Psoas muscle (tissue), 8 donors: ENCODE results near the gene MRPL40. TPM values are rescaled to one million over a fixed set of nuclear protein-coding genes. Genes with fewer than 3 reads are reported as not detected.

ENCODE experiments used
- ATAC-seq, 4 donors: fragments of 200-7000 bp; cut with Tn5 transposase; one replicate each; pipeline ENCODE4 v1.9.1; 2020; ENCODE audit warnings: moderate library complexity in 3 of 4, mild to moderate bottlenecking in 2 of 4
- DNase-seq, 2 donors: peaks; one replicate each; pipeline ENCODE4 v3.0.0-alpha.2; 2020
- H3K27ac ChIP-seq: fragments of 200-600 bp; one replicate; pipeline ENCODE4 v1.8.0; 2022
- H3K27me3 ChIP-seq, 3 donors: fragments of 200-600 bp in 1 of 3; one replicate each; pipeline versions ENCODE4 v1.6.1 to v1.8.0; 2013 to 2022; ENCODE audit warnings: low read length in 2 of 3, mild to moderate bottlenecking in 2 of 3, moderate library complexity in 1 of 3; ENCODE audit not compliant: insufficient read depth in 3 of 3
- H3K36me3 ChIP-seq, 2 donors: fragments of 200-600 bp in 1 of 2; one replicate each; pipeline versions ENCODE4 v1.6.1 to v1.8.0; 2013 to 2022; ENCODE audit warnings: low read depth in 1 of 2, mild to moderate bottlenecking in 1 of 2, moderate library complexity in 1 of 2; ENCODE audit not compliant: insufficient read depth in 1 of 2
- H3K4me1 ChIP-seq: fragments of 200-600 bp; one replicate; pipeline ENCODE4 v1.8.0; 2022
- H3K4me3 ChIP-seq: fragments of 200-600 bp; one replicate; pipeline ENCODE4 v1.8.0; 2022; ENCODE audit warnings: mild to moderate bottlenecking
- H3K9me3 ChIP-seq: fragments of 200-600 bp; one replicate; pipeline ENCODE4 v1.8.0; 2022
- CTCF ChIP-seq: fragments of 200-600 bp; IDR thresholded peaks from one replicate; pipeline ENCODE4 v1.8.0; 2022; ENCODE audit warnings: antibody characterized with exemption
- WGBS, 3 donors: extraction: QIAGEN DNeasy Blood & Tissue Kit; methylation state at CpG; one replicate each; pipeline versions ENCODE4 v1.1.6 to v1.1.7; 2013; 5-methylcytosine and 5-hydroxymethylcytosine counted together
- intact Hi-C, 2 donors: fragments of 100-400 bp; cut with DNase I; formaldehyde crosslinking; loops; one replicate each; pipeline versions ENCODE4 v1.11.0 to v1.14.2; 2022
- polyA plus RNA-seq, 3 donors: library from polyadenylated mRNA; stranded (reverse); fragments of 200-250 nt; gene quantifications; one replicate each; pipeline ENCODE4 v1.2.3, GENCODE V29; 2013
- total RNA-seq, 4 donors: library from RNA; stranded (reverse); fragmentation: NEBNext Ultra II Directional in 2 of 4; extraction: Animal tissue kit (Norgen Biotek cat#: 25700) in 2 of 4; gene quantifications; one replicate each; pipeline versions ENCODE4 v1.2.1 to v1.2.4, GENCODE V29; 2021 to 2023
- donor health status: healthy with polysubstance abuse.
- donor health status: DM: no; HTN: no; CAD: no; lungs with moderate emphysema.
- donor health status: Bipolar disorder and iron deficiency.
- donor health status: healthy.
- donor health status: DM: yes; HTN: yes; CAD: no.
- donor health status: DM: no; HTN: no; CAD: no.
- donor health status: DM: no; HTN: no; CAD: no.
- donor health status: DM: yes; HTN: yes; CAD: no.

MRPL40 gene
- total and polyA plus RNA-seq, 7 donors: 45.8 to 78.6 (median 60.1) TPM

GRCh38 chr22:19446603-19447329 lies 14.4 kb downstream of the MRPL40 start:
- no peak for DNase-seq
- intact Hi-C loops: loop anchor here (5.0 to 10.0 kb wide), 2 partner anchors 152 to 154 kb away; partner anchors contain the start of gene CLTCL1 (in 2 of the 2)
- H3K27me3 ChIP-seq: no peaks in the 10 kb centered on the region
- peaks cover 2 to 49% of the 10 kb centered on the region in 2 donors for H3K36me3 ChIP-seq
- H3K27ac ChIP-seq: peak overlapping the region; percentile 98
- no peaks in the 10 kb centered on the region for H3K9me3 ChIP-seq
- peak overlapping the region; percentile 94 for H3K4me3 ChIP-seq
- WGBS, 3 donors: 22 to 25% (median 23%) methylated on average over 21 to 22 of the region's 22 CpGs
- TF ChIP-seq CTCF: no peak
- H3K4me1 ChIP-seq: peaks cover 49% of the 10 kb centered on the region
- peak; percentile 4 to 18 (median 6) for ATAC-seq

GRCh38 chr22:19447330-19448075 lies 15.2 kb downstream of the MRPL40 start, which contains the start of gene C22orf39:
C22orf39 (minus strand) TSS chr22:19447711; CDS start chr22:19447688, 23 bp downstream.
- 0 to 1% (median 0%) methylated on average over 70 to 92 of the region's 92 CpGs for WGBS, 3 donors
- H3K36me3 ChIP-seq: peaks cover 5 to 56% of the 10 kb centered on the region in 2 donors
- peak; percentile 87 to 94 for DNase-seq
- H3K27me3 ChIP-seq: no peaks in the 10 kb centered on the region
- H3K4me3 ChIP-seq: peak within 1 kb of the TSS; percentile 94
- H3K27ac ChIP-seq: peak within 1 kb of the TSS; percentile 98
- H3K4me1 ChIP-seq: peaks cover 46% of the 10 kb centered on the region
- peak; percentile 89 to 95 (median 90) for ATAC-seq
- no peaks in the 10 kb centered on the region for H3K9me3 ChIP-seq
- TF ChIP-seq CTCF: no peak
- intact Hi-C loops: loop anchor here (5.0 to 10.0 kb wide), 2 partner anchors 153 to 155 kb away; partner anchors contain the start of gene CLTCL1 (in 2 of the 2)

- H3K36me3 ChIP-seq: peaks cover 5 to 61% of the 10 kb centered on the region in 2 donors
- intact Hi-C loops: loop anchor here (5.0 to 10.0 kb wide), 2 partner anchors 153 to 156 kb away; partner anchors contain the start of gene CLTCL1 (in 2 of the 2)
- peaks cover 44% of the 10 kb centered on the region for H3K4me1 ChIP-seq
Measured at GRCh38 chr22:19448076-19448607, 15.8 kb downstream of the MRPL40 start.

More at GRCh38 chr22:19448076-19448607, 15.8 kb downstream of the MRPL40 start:
- H3K27me3 ChIP-seq: no peaks in the 10 kb centered on the region
- TF ChIP-seq CTCF: no peak
- ATAC-seq (peak; percentile 36 to 66 (median 51)), DNase-seq (peak in 1 of 2 donors; percentile 67)
- WGBS, 3 donors: 7 to 16% (median 10%) methylated on average over 14 of the region's 14 CpGs
- peak overlapping the region; percentile 94 for H3K4me3 ChIP-seq
- H3K9me3 ChIP-seq: no peaks in the 10 kb centered on the region
- peak overlapping the region; percentile 98 for H3K27ac ChIP-seq
